Heart right ventricle (tissue), 16 donors: ENCODE measurements around the gene JAG1. TPM values are rescaled to one million over a fixed set of nuclear protein-coding genes. Genes with fewer than 3 reads are reported as not detected.

Experiments
- ATAC-seq, 8 donors: fragments of 200-7000 bp; cut with Tn5 transposase; one replicate each; pipeline ENCODE4 v1.9.1; 2020; ENCODE audit warnings: mild to moderate bottlenecking in 8 of 8, moderate library complexity in 8 of 8, moderate number of reproducible peaks in 1 of 8
- DNase-seq, 2 donors: peaks; one replicate each; pipeline ENCODE4 v3.0.0-alpha.2; 2020
- H3K27ac ChIP-seq, 10 donors: fragments of 200-600 bp; sonication (generic) in 2 of 10; one replicate each; pipeline versions ENCODE4 v1.5.0 to v1.8.0; 2020 to 2022; ENCODE audit warnings: mild to moderate bottlenecking in 3 of 10
- H3K27me3 ChIP-seq, 7 donors: fragments of 200-600 bp; one replicate each; pipeline ENCODE4 v1.8.0; 2021 to 2022; ENCODE audit warnings: mild to moderate bottlenecking in 2 of 7
- H3K36me3 ChIP-seq, 9 donors: fragments of 200-600 bp; sonication (generic) in 1 of 9; one replicate each; pipeline versions ENCODE4 v1.5.0 to v1.8.0; 2020 to 2022; ENCODE audit warnings: mild to moderate bottlenecking in 2 of 9
- H3K4me1 ChIP-seq, 9 donors: fragments of 200-600 bp; sonication (generic) in 1 of 9; one replicate each; pipeline versions ENCODE4 v1.5.0 to v1.8.0; 2020 to 2022; ENCODE audit warnings: mild to moderate bottlenecking in 4 of 9
- H3K4me3 ChIP-seq, 10 donors: fragments of 200-600 bp; sonication (generic) in 2 of 10; one replicate each; pipeline versions ENCODE4 v1.5.0 to v1.8.0; 2020 to 2022; ENCODE audit warnings: mild to moderate bottlenecking in 7 of 10, moderate library complexity in 2 of 10
- H3K9me3 ChIP-seq, 11 donors: fragments of 200-600 bp in 10 of 11; sonication (generic) in 2 of 11; one replicate each; pipeline versions ENCODE4 v1.5.0 to v1.8.0; 2013 to 2022; ENCODE audit warnings: mild to moderate bottlenecking in 2 of 11, control low read depth in 1 of 11, moderate library complexity in 1 of 11
- WGBS, 2 donors: extraction: QIAGEN DNeasy Blood & Tissue Kit; methylation state at CpG; one replicate each; pipeline ENCODE4 v1.1.7; 2013; ENCODE audit warnings: inconsistent platforms in 1 of 2; 5-methylcytosine and 5-hydroxymethylcytosine counted together
- intact Hi-C, 10 donors: fragments of 100-400 bp; cut with DNase I; formaldehyde crosslinking; loops; one replicate each; pipeline versions ENCODE4 v1.11.1 to v1.14.2; 2022
- polyA plus RNA-seq, 2 donors: library from polyadenylated mRNA; stranded (reverse); fragments of 200-250 nt; gene quantifications; one replicate each; pipeline ENCODE4 v1.2.3, GENCODE V29; 2013
- total RNA-seq, 10 donors: library from RNA; stranded (reverse); fragmentation: NEBNext Ultra II Directional in 3 of 10; extraction: Animal tissue kit (Norgen Biotek cat#: 25700) in 3 of 10; gene quantifications; one replicate each; pipeline versions ENCODE4 v1.2.1 to v1.2.4, GENCODE V29; 2021 to 2023
- TF ChIP-seq, protein P1 (sequence below), 9 donors: fragments of 200-600 bp; sonication (generic) in 2 of 9; IDR thresholded peaks; one replicate each; pipeline versions ENCODE4 v1.5.0 to v1.8.0; 2021 to 2022; ENCODE audit warnings: antibody characterized with exemption in 9 of 9, mild to moderate bottlenecking in 5 of 9, moderate library complexity in 1 of 9
- donor health status: Arrhythmogenic right ventricular cardiomyopathy.
- donor health status: ischemic (EF 13 %, LVEDD 7.1; RV severe dilation, severe dysfunction).
- donor health status: healthy with polysubstance abuse.
- donor health status: DM: no; HTN: yes; CAD: no.
- donor health status: DM: no; HTN: no; CAD: no.
- donor health status: ischemic (EF 25% LVEDD 6.9; RV normal size, moderate dysfunction).
- donor health status: ischemic (EF 25% LVEDD 5.7; RV mildly dilated, moderate dysfunction).
- donor health status: healthy.
- donor health status: DM: yes; HTN: yes; CAD: no.
- donor health status: Ischemic cardiomyopathy.
- donor health status: ischemic (EF 35%, LVEDD 5.7; RV mildly dilated, moderate dysfunction).
- donor health status: nonischemic (EF 11% LVEDD 7.7; RV severe dilation, severe dysfunction).
- donor health status: DM: yes; HTN: yes; CAD: no.
- donor health status: PGD.
- donor health status: ischemic (EF 29% LVEDD 5.4; RV normal size, mild dysfunction).
- donor health status: nonischemic (EF 23%, LVEDD 6.1; RV moderate dilation, normal function).

Gene JAG1
- total and polyA plus RNA-seq, 12 donors: 11.1 to 38.2 (median 25.5) TPM

DNA sequence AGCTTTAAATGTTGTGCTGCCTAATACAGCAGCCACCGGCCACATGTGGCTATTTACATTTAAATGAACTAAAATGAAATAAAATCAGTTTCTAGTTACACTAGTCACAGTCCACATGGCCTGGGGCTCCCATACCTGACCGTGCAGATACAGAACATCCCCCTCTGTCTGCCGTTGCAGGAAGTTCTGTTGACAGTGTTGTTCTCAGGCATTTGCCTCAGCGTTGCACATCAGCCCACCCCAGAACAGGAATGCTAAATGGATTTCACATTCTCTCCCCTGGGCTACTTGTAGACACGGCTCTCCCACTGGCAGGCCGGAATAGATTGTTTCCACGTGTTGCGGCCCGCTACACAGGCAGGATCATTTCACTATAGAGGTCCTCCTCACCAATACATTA is 26.3 kb downstream of the JAG1 start:
- Histone ChIP-seq H3K27me3 (no peaks in the 10 kb centered on the region), H3K4me1 (peaks cover 5 to 90% (median 41%) of the 10 kb centered on the region in 9 donors), H3K36me3 (peaks cover 0 to 100% (median 78%) of the 10 kb centered on the region in 9 donors), H3K9me3 (no peaks in the 10 kb centered on the region), H3K4me3 (no peak overlapping the region), H3K27ac (peak overlapping the region in 4 of 10 donors; percentile 2 to 84 (median 28))
- TF ChIP-seq, protein P1, sequence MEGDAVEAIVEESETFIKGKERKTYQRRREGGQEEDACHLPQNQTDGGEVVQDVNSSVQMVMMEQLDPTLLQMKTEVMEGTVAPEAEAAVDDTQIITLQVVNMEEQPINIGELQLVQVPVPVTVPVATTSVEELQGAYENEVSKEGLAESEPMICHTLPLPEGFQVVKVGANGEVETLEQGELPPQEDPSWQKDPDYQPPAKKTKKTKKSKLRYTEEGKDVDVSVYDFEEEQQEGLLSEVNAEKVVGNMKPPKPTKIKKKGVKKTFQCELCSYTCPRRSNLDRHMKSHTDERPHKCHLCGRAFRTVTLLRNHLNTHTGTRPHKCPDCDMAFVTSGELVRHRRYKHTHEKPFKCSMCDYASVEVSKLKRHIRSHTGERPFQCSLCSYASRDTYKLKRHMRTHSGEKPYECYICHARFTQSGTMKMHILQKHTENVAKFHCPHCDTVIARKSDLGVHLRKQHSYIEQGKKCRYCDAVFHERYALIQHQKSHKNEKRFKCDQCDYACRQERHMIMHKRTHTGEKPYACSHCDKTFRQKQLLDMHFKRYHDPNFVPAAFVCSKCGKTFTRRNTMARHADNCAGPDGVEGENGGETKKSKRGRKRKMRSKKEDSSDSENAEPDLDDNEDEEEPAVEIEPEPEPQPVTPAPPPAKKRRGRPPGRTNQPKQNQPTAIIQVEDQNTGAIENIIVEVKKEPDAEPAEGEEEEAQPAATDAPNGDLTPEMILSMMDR (IDR thresholded peaks at IDR 0.05): peak in 6 of 9 donors; percentile 13 to 47 (median 25)
- DNase-seq: no peak
- intact Hi-C loops: loop anchor here in 1 of 10 donors (10.0 kb wide), 1 partner anchor 183 kb away; no protein-coding TSS in a partner anchor
- no peak for ATAC-seq
- 63 to 66% methylated on average over 9 of the region's 9 CpGs for WGBS, 2 donors

DNA sequence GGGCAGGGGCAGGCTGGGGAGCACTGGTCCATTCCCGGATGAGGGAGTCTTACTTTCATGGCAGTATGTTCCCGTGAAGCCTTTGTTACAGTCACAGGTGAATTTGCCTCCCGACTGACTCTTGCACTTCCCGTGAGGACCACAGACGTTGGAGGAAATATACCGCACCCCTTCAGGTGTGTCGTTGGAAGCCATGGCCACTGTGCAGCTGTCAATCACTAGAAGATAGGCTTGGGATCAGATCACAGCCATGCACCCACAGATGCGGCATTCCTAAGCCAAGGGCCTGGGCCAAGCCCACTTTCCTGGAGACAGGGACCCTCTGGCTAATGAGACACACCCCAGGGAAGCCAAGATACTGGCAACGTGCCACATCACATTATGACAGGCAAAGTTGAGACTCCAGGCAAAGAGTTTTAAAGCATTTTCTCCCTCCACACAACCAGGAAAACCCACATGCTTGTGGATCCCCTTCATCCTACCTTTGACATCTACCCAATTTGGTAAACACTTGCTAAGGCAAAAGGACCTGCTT is 26.8 kb downstream of the JAG1 start:
- DNase-seq: no peak
- no peaks in the 10 kb centered on the region for H3K9me3 ChIP-seq
- peak overlapping the region in 2 of 10 donors; percentile 37 to 84 for H3K27ac ChIP-seq
- H3K4me1 ChIP-seq: peaks cover 5 to 85% (median 36%) of the 10 kb centered on the region in 9 donors
- peaks cover 0 to 100% (median 83%) of the 10 kb centered on the region in 9 donors for H3K36me3 ChIP-seq
- TF ChIP-seq, protein P1 (IDR thresholded peaks at IDR 0.05): no peak
- no peak for ATAC-seq
- H3K27me3 ChIP-seq: no peaks in the 10 kb centered on the region
- 82 to 85% methylated on average over 9 of the region's 9 CpGs for WGBS, 2 donors
- H3K4me3 ChIP-seq: no peak overlapping the region
- intact Hi-C loops: loop anchor here in 1 of 10 donors (10.0 kb wide), 1 partner anchor 182 kb away; no protein-coding TSS in a partner anchor

DNA sequence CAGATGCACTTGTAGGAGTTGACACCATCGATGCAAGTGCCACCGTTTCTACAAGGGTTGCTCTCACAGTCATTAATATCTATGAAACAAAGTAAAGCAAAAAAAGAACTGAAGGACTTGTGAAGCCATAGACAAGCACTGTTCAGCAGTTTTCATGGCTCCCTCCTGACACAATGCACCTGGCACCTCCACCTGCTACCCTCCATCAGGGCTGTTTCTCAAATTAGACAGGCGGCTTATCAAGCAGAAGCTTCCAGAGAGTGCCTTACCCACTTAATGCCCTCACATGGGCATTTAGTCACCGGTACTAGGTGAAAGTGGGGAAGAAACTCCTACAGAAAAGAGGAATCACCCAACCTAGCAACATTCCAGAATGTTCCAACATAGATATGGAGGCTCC is 27.8 kb downstream of the JAG1 start:
- TF ChIP-seq, protein P1 (IDR thresholded peaks at IDR 0.05): no peak
- ATAC-seq (no peak), DNase-seq (no peak)
- peak overlapping the region in 1 of 10 donors; percentile 48 for H3K27ac ChIP-seq
- H3K4me3 ChIP-seq: no peak overlapping the region
- no peaks in the 10 kb centered on the region for H3K27me3 ChIP-seq
- peaks cover 5 to 76% (median 26%) of the 10 kb centered on the region in 9 donors for H3K4me1 ChIP-seq
- 81 to 83% methylated on average over 4 of the region's 4 CpGs for WGBS, 2 donors
- H3K36me3 ChIP-seq: peaks cover 0 to 100% (median 93%) of the 10 kb centered on the region in 9 donors
- no peaks in the 10 kb centered on the region for H3K9me3 ChIP-seq
- intact Hi-C loops: loop anchor here in 1 of 10 donors (10.0 kb wide), 1 partner anchor 181 kb away; no protein-coding TSS in a partner anchor

DNA sequence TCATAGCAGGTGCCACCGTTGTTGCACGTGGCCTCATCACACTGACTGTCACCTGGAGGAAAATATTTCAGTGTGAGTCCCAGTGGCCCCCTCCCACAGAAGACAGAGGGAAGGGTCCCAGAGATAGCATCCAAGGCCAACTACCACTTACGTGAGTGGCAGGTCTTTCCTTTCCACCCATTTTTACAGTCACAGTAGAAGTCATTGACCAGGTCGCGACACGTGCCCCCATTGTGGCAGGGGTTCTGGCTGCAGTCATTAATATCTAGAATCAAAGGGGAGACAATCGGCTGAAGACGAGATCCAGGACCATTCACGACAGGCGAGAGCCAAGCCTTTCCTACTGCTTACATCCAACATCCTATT is 28.6 kb downstream of the JAG1 start:
- intact Hi-C loops: loop anchor here in 1 of 10 donors (10.0 kb wide), 1 partner anchor 180 kb away; no protein-coding TSS in a partner anchor
- DNase-seq (no peak), ATAC-seq (no peak)
- Histone ChIP-seq H3K36me3 (peaks cover 0 to 100% (median 94%) of the 10 kb centered on the region in 9 donors), H3K4me1 (peaks cover 3 to 76% (median 23%) of the 10 kb centered on the region in 9 donors), H3K27ac (peak overlapping the region in 2 of 10 donors; percentile 25 to 48), H3K27me3 (no peaks in the 10 kb centered on the region), H3K9me3 (no peaks in the 10 kb centered on the region), H3K4me3 (no peak overlapping the region)
- WGBS, 2 donors: 87 to 89% methylated on average over 10 of the region's 10 CpGs
- TF ChIP-seq, protein P1 (IDR thresholded peaks at IDR 0.05): no peak
